OCI-LY1 (cell line): Measurements from ENCODE around the gene PDLIM4.

Experiments
- H2AFZ ChIP-seq: fragments of 200-600 bp; sonication (generic), shearing (Covaris generic); 2 replicates; pipeline ENCODE4 v1.6.0; 2014; ENCODE audit warnings: antibody characterized with exemption, mild to moderate bottlenecking, low read length
- H3F3A ChIP-seq: fragments of 200-600 bp; sonication (generic), shearing (Covaris generic); 2 replicates; pipeline ENCODE4 v1.6.0; 2014; ENCODE audit warnings: mild to moderate bottlenecking, antibody characterized with exemption, low read length, moderate library complexity; ENCODE audit not compliant: insufficient read depth
- H3K27ac ChIP-seq: fragments of 200-600 bp; sonication (generic); 2 replicates; pipeline ENCODE4 v1.5.1; 2014; ENCODE audit warnings: low read length, mixed run types, mild to moderate bottlenecking, low read depth; ENCODE audit not compliant: poor library complexity, severe bottlenecking
- H3K27me3 ChIP-seq: fragments of 200-600 bp; sonication (generic); 2 replicates; pipeline ENCODE4 v1.6.0; 2014; ENCODE audit warnings: antibody characterized with exemption, mild to moderate bottlenecking, low read length, moderate library complexity; ENCODE audit not compliant: insufficient read depth
- H3K36me3 ChIP-seq: fragments of 200-600 bp; sonication (generic); 2 replicates; pipeline ENCODE4 v1.6.1; 2014; ENCODE audit warnings: mild to moderate bottlenecking, antibody characterized with exemption, low read length, moderate library complexity, mixed read lengths; ENCODE audit not compliant: insufficient read depth
- H3K4me1 ChIP-seq: fragments of 200-600 bp; sonication (generic); 2 replicates; pipeline ENCODE4 v1.5.1; 2014; ENCODE audit warnings: mild to moderate bottlenecking, low read length, moderate library complexity; ENCODE audit not compliant: insufficient read depth, severe bottlenecking
- H3K4me2 ChIP-seq: fragments of 200-600 bp; sonication (generic), shearing (Covaris generic); 2 replicates; pipeline ENCODE4 v1.6.1; 2014; ENCODE audit warnings: low read length
- H3K4me3 ChIP-seq: fragments of 200-600 bp; sonication (generic); 2 replicates; pipeline ENCODE4 v1.5.1; 2014; ENCODE audit warnings: low read length, low read depth, mild to moderate bottlenecking, mixed read lengths; ENCODE audit not compliant: poor library complexity, severe bottlenecking
- H3K79me2 ChIP-seq: fragments of 200-600 bp; shearing (Covaris generic); 2 replicates; pipeline ENCODE4 v1.6.1; 2016; ENCODE audit warnings: mixed run types, low read length, mixed read lengths; ENCODE audit not compliant: insufficient read depth
- H3K9ac ChIP-seq: fragments of 200-600 bp; sonication (generic), shearing (Covaris generic); 2 replicates; pipeline ENCODE4 v1.6.1; 2014; ENCODE audit warnings: mild to moderate bottlenecking, low read length, mixed read lengths
- H3K9me2 ChIP-seq: fragments of 200-600 bp; sonication (generic), shearing (Covaris generic); 2 replicates; pipeline ENCODE4 v1.6.1; 2014; ENCODE audit warnings: low read depth, mild to moderate bottlenecking, low read length, mixed read lengths
- H3K9me3 ChIP-seq: fragments of 200-600 bp; shearing (Covaris generic); 2 replicates; pipeline ENCODE4 v1.6.1; 2014; ENCODE audit warnings: low read length, mixed read lengths
- H4K20me1 ChIP-seq: fragments of 200-600 bp; sonication (generic), shearing (Covaris generic); 2 replicates; pipeline ENCODE4 v1.6.0; 2016; ENCODE audit warnings: mild to moderate bottlenecking, low read length; ENCODE audit not compliant: insufficient read depth
- CTCF ChIP-seq: fragments of 200-600 bp; sonication (generic), shearing (Covaris generic); IDR thresholded peaks from 2 replicates; pipeline ENCODE4 v1.5.1; 2017; ENCODE audit warnings: mild to moderate bottlenecking, antibody characterized with exemption, low read length, moderate library complexity, mixed read lengths
- EZH2 ChIP-seq: fragments of 200-600 bp; sonication (generic), shearing (Covaris generic); IDR thresholded peaks from 2 replicates; pipeline ENCODE4 v1.8.0; 2017; ENCODE audit warnings: borderline replicate concordance, mixed run types, mild to moderate bottlenecking, antibody characterized with exemption, low read length, moderate library complexity, mixed read lengths

Gene PDLIM4

DNA sequence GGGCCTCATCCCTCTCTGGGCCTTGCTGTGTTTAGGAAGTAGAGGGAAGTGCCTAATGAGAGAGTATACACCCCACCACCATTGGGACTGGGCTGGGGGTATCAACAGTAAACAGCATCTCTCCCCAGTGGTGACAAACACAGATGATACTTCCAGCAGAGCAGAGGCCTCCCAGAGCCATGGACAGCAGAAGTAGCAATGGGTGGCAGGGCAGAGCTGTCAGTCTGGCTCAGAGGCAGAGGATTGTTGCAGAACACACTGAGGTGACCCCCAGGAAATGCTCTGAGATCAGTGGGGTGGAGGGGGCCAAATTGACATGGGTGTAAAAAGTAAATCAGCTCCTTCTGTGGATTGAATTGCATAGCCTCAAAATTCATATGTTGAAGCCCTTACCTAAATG lies 17.7 kb upstream of the PDLIM4 start:
- H4K20me1 ChIP-seq, result no peaks in the 10 kb centered on the region
- no peak overlapping the region for H3K27ac ChIP-seq
- no peaks in the 10 kb centered on the region for H3K9me3 ChIP-seq
- H3K4me3 ChIP-seq, result no peak overlapping the region
- no peaks in the 10 kb centered on the region for H3F3A ChIP-seq
- no peaks in the 10 kb centered on the region for H3K9me2 ChIP-seq
- no peak overlapping the region for H3K9ac ChIP-seq
- no peaks in the 10 kb centered on the region for H3K27me3 ChIP-seq
- no peaks in the 10 kb centered on the region for H3K36me3 ChIP-seq
- TF ChIP-seq CTCF (no peak), EZH2 (no peak)
- no peaks in the 10 kb centered on the region for H3K79me2 ChIP-seq
- no peak overlapping the region for H3K4me2 ChIP-seq
- H2AFZ ChIP-seq, result no peak overlapping the region
- H3K4me1 ChIP-seq, result no peaks in the 10 kb centered on the region

DNA sequence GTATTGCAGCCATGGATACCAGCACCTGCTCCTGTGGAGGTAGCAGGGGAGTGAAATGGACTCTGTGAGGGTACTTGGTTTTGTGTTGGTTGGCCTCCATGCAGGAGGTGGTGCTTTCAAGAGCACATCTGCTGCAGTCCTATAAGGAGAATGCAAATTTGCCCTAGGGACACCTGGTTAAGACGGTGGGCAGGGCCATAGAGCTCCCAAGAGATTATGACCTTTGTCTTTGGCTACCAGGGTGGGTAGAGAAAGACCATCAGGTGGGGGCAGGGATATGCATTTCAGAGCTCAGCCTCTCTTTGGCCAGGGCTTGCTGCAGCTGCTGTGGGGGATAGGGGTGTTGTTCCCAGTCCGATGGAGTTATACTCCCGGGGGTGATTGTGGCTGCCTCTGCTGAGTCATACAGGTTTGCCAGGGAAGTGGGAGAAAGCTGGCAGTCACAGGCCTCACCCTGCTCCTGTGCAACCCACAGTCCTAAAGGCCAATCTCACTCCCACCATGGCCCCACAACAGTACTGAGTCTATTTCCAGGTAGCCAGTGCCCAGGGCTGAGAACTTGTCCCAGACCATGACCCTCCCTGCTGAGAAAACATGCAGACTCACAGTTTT lies 14.0 kb upstream of the PDLIM4 start:
- Histone ChIP-seq H3F3A (no peaks in the 10 kb centered on the region), H3K4me2 (no peak overlapping the region), H4K20me1 (no peaks in the 10 kb centered on the region), H3K9me2 (no peaks in the 10 kb centered on the region), H3K79me2 (no peaks in the 10 kb centered on the region), H3K4me3 (no peak overlapping the region), H3K27ac (no peak overlapping the region), H3K27me3 (no peaks in the 10 kb centered on the region), H3K36me3 (no peaks in the 10 kb centered on the region), H3K9ac (no peak overlapping the region), H2AFZ (no peak overlapping the region), H3K9me3 (no peaks in the 10 kb centered on the region), H3K4me1 (no peaks in the 10 kb centered on the region)
- TF ChIP-seq CTCF (no peak), EZH2 (no peak)

DNA sequence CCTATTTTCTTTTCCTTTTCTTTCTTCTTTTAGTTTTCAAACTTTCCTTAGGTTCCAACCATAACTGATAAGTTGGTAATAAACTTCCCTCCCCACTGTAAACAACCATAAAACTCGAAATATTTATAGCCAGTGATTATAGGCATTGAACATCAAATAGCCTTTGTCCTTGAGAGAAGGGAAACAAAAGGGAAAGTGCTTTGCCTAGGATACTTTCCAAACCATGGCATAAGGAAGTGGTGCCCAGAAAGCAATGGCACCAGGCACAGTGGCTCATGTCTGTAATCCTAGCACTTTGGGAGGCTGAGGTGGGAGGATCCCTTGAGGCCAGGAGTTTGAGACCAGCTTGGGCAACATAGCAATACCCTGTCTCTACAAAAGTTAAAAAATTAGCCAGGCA lies 11.9 kb upstream of the PDLIM4 start:
- H4K20me1 ChIP-seq, result no peaks in the 10 kb centered on the region
- H3K79me2 ChIP-seq, result no peaks in the 10 kb centered on the region
- H3K27me3 ChIP-seq, result no peaks in the 10 kb centered on the region
- no peak overlapping the region for H3K9ac ChIP-seq
- no peaks in the 10 kb centered on the region for H3F3A ChIP-seq
- no peak overlapping the region for H3K4me2 ChIP-seq
- no peak overlapping the region for H3K27ac ChIP-seq
- no peaks in the 10 kb centered on the region for H3K9me2 ChIP-seq
- no peaks in the 10 kb centered on the region for H3K36me3 ChIP-seq
- H3K4me1 ChIP-seq, result no peaks in the 10 kb centered on the region
- no peak overlapping the region for H3K4me3 ChIP-seq
- no peaks in the 10 kb centered on the region for H3K9me3 ChIP-seq
- TF ChIP-seq EZH2, result no peak
- TF ChIP-seq CTCF, result no peak
- H2AFZ ChIP-seq, result no peak overlapping the region
